GM23338 (cell line): ENCODE results near the gene FAM13C.

Source experiments
- CTCF ChIP-seq, 2 experiments: fragments of 200-600 bp in 1 of 2; sonication (generic) in 1 of 2; conservative IDR thresholded peaks; 2 replicates each; pipeline versions ENCODE4 v1.5.1 to v1.6.1; 2016 to 2017; ENCODE audit warnings: antibody characterized with exemption in 2 of 2, low read depth in 2 of 2, mild to moderate bottlenecking in 2 of 2, moderate library complexity in 1 of 2
- EZH2 ChIP-seq: fragments of 200-600 bp; sonication (generic); IDR thresholded peaks from one replicate; pipeline ENCODE4 v1.8.0; 2017; ENCODE audit warnings: antibody characterized with exemption, mild to moderate bottlenecking, low read depth; ENCODE audit not compliant: unreplicated experiment
- EZH2phosphoT487 ChIP-seq: fragments of 200-600 bp; sonication (generic); IDR thresholded peaks from one replicate; pipeline ENCODE4 v1.8.1; 2018; ENCODE audit warnings: antibody characterized with exemption; ENCODE audit not compliant: unreplicated experiment
- JUNB ChIP-seq: IDR thresholded peaks from one replicate; pipeline ENCODE4 v1.6.1; 2016; ENCODE audit warnings: antibody characterized with exemption; ENCODE audit not compliant: unreplicated experiment
- POLR2AphosphoS5 ChIP-seq: IDR thresholded peaks from 2 replicates; pipeline ENCODE4 v1.6.1; 2016; ENCODE audit warnings: antibody characterized with exemption, low read depth
- ZNF331 ChIP-seq: fragments of 250-450 bp; sonication (Bioruptor Pico); IDR thresholded peaks from 2 replicates; pipeline ENCODE4 v1.5.0; 2020; ENCODE audit warnings: low read depth, mild to moderate bottlenecking, moderate library complexity
- TF ChIP-seq, protein P1 (sequence below): IDR thresholded peaks from one replicate; pipeline ENCODE4 v1.6.1; 2018; ENCODE audit warnings: antibody characterized with exemption; ENCODE audit not compliant: unreplicated experiment

- TF ChIP-seq ZNF331 (CRISPR knock-in tag) (no peak), EZH2 (no peak), POLR2AphosphoS5 (no peak), CTCF (conservative IDR thresholded peaks at IDR 0.05; ENCODE audit: low read depth in 2 of 2) (no peak), JUNB (no peak), EZH2phosphoT487 (no peak)
- TF ChIP-seq, protein P1, sequence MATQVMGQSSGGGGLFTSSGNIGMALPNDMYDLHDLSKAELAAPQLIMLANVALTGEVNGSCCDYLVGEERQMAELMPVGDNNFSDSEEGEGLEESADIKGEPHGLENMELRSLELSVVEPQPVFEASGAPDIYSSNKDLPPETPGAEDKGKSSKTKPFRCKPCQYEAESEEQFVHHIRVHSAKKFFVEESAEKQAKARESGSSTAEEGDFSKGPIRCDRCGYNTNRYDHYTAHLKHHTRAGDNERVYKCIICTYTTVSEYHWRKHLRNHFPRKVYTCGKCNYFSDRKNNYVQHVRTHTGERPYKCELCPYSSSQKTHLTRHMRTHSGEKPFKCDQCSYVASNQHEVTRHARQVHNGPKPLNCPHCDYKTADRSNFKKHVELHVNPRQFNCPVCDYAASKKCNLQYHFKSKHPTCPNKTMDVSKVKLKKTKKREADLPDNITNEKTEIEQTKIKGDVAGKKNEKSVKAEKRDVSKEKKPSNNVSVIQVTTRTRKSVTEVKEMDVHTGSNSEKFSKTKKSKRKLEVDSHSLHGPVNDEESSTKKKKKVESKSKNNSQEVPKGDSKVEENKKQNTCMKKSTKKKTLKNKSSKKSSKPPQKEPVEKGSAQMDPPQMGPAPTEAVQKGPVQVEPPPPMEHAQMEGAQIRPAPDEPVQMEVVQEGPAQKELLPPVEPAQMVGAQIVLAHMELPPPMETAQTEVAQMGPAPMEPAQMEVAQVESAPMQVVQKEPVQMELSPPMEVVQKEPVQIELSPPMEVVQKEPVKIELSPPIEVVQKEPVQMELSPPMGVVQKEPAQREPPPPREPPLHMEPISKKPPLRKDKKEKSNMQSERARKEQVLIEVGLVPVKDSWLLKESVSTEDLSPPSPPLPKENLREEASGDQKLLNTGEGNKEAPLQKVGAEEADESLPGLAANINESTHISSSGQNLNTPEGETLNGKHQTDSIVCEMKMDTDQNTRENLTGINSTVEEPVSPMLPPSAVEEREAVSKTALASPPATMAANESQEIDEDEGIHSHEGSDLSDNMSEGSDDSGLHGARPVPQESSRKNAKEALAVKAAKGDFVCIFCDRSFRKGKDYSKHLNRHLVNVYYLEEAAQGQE: no peak
These were observed 51.3 kb downstream of the FAM13C start for GRCh38 chr10:59311025-59311424.
